Fibroblast of mammary gland (primary cell): ENCODE measurements around the gene PAPSS2.
A peak's percentile ranks its signal among the peaks of the same experiment; 100 is the strongest.

Experiments used
- DNase-seq: peaks from one replicate; pipeline ENCODE4 v3.0.0-alpha.2; 2010; ENCODE audit warnings: low read depth
- H3K4me3 ChIP-seq: 2 replicates; pipeline ENCODE4 v1.5.1; 2011; ENCODE audit warnings: low read depth, mild to moderate bottlenecking, low read length, moderate library complexity; ENCODE audit not compliant: control insufficient read depth
- CTCF ChIP-seq: conservative IDR thresholded peaks from 2 replicates; pipeline ENCODE4 v1.5.1; 2011; ENCODE audit warnings: low read depth, low read length, inconsistent platforms; ENCODE audit not compliant: control insufficient read depth, insufficient read depth

The PAPSS2 gene

DNA sequence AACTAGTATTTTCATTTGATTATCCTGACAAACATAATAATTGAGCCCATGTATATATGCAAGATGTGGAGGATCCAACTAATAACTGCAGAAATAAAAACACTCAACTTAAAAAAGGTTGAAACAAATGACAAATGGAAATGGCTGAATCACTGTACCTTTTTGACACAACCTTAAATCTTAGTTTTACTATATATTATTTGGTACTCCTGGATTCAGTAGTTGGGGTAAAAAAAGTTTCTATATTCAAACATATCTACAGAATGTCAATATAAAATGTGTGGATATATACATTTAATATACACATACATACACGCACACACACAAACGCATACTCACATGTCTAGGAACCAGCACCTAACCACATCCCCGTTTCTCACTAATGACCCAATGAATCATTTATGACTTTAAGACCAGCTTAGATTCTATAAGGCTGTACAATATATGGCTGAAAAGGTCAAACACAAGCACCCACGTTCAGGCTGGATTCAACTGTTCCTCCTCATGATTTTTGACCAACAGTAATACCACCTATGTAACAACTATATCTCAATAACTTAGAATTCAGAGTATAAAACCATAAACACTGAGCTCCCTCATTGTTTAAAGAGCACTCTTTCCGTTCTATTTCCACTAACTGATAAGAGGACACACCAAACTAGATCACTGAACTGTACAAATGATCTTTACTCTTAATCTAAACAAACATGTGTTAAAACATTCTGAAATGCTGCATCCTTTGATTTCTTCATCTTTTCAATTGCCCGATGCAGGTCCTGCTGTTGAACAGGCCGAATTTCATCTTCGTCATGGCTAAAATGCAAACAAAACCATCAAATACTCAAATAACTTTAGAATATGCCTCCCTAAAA lies 94.6 kb downstream of the PAPSS2 start:
- no peak for DNase-seq
- no peak overlapping the region for H3K4me3 ChIP-seq

GRCh38 chr10:87757685-87758084 lies 98.0 kb downstream of the PAPSS2 start:
- no peak for TF ChIP-seq CTCF
- no peak overlapping the region for H3K4me3 ChIP-seq
- DNase-seq, result no peak

More for the DNA sequence above, 94.6 kb downstream of the PAPSS2 start:
- TF ChIP-seq CTCF, result no peak

GRCh38 chr10:87759551-87759950 lies 99.9 kb downstream of the PAPSS2 start:
- no peak for DNase-seq
- no peak for TF ChIP-seq CTCF
- no peak overlapping the region for H3K4me3 ChIP-seq

DNA sequence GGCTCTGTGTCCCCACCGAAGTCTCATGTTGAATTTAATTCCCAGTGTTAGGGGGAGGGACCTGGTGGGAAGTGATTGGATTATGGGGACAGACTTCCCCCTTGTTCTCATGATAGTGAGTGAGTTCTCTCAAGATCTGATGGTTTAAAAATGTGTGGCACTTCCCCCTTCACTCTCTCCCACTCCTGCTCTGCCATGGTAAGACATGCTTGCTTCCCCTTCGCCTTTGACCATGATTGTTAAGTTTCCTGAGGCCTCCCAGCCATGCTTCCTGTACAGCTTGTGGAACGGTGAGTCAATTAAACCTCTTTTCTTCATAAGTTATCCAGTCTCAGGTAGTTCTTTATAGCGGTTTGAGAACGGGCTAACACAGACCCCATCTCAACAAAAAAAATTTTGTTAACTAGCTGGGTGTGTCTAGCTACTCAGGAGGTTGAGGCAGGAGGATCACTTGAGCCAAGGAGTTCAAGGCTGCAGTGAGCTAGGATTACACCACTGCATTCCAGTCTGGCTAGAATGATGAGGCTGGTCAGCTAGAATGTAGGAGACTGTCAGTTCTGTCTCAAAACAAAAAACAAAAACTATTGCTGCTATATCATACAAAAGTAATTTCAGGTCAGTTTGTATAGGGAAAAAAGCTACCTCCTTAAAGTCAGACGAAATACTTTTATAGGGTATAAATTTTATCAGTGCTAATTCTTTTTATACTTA lies 100.7 kb downstream of the PAPSS2 start:
- H3K4me3 ChIP-seq, result no peak overlapping the region
- TF ChIP-seq CTCF, result no peak
- DNase-seq, result no peak

GRCh38 chr10:87761153-87761552 lies 101.5 kb downstream of the PAPSS2 start:
- peak; percentile 41 for DNase-seq
- TF ChIP-seq CTCF, result no peak
- H3K4me3 ChIP-seq, result no peak overlapping the region

DNA sequence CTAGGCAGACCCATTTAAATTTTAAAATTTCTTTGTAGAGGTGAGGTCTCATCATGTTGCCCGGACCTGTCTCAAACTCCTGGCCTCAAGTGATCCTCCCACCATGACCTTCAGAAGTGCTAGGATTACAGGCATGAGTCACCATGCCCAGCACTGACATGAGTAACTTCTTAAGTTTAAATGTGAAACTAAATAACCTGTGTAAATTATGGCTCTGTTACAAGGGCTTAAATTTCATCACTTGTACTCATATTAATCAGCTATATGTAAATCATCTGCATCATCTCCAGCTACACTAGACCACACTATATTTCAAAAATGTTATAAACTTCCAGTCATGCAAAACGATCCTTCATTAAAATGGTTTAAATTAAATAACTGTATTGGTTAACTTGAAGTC lies 102.2 kb downstream of the PAPSS2 start:
- H3K4me3 ChIP-seq, result no peak overlapping the region
- peak; percentile 87 for DNase-seq
- TF ChIP-seq CTCF, result no peak
